Mucosa of stomach (tissue), 1 donor: Measurements from ENCODE around the gene SPATA6L.

ENCODE experiments used
- H3K27me3 ChIP-seq: one replicate; pipeline ENCODE4 v1.7.0; 2013; ENCODE audit warnings: mild to moderate bottlenecking, low read length; ENCODE audit not compliant: control insufficient read depth, insufficient read depth
- H3K36me3 ChIP-seq: one replicate; pipeline ENCODE4 v1.7.0; 2013; ENCODE audit warnings: low read length; ENCODE audit not compliant: control insufficient read depth, insufficient read depth
- H3K4me1 ChIP-seq: one replicate; pipeline ENCODE4 v1.7.0; 2013; ENCODE audit warnings: mild to moderate bottlenecking, low read length; ENCODE audit not compliant: control insufficient read depth, insufficient read depth
- H3K4me3 ChIP-seq: one replicate; pipeline ENCODE4 v1.7.0; 2013; ENCODE audit warnings: low read length
- H3K9ac ChIP-seq: one replicate; pipeline ENCODE4 v1.7.0; 2013; ENCODE audit warnings: mild to moderate bottlenecking, low read length, moderate library complexity
- H3K9me3 ChIP-seq: one replicate; pipeline ENCODE4 v1.7.0; 2013; ENCODE audit warnings: mild to moderate bottlenecking, low read length, moderate library complexity; ENCODE audit not compliant: control insufficient read depth
- donor health status: Pancreatic carcinoma.

The SPATA6L gene

GRCh38 chr9:4690144-4690543 is 23.9 kb upstream of the SPATA6L start:
- H3K4me1 ChIP-seq, result no peaks in the 10 kb centered on the region
- H3K27me3 ChIP-seq, result no peaks in the 10 kb centered on the region
- no peaks in the 10 kb centered on the region for H3K9me3 ChIP-seq
- H3K9ac ChIP-seq, result no peak overlapping the region
- H3K4me3 ChIP-seq, result no peak overlapping the region
- H3K36me3 ChIP-seq, result no peaks in the 10 kb centered on the region

- Histone ChIP-seq H3K9me3 (no peaks in the 10 kb centered on the region), H3K27me3 (no peaks in the 10 kb centered on the region), H3K36me3 (no peaks in the 10 kb centered on the region), H3K4me1 (no peaks in the 10 kb centered on the region), H3K4me3 (no peak overlapping the region), H3K9ac (no peak overlapping the region)
These were observed 23.4 kb upstream of the SPATA6L start for GRCh38 chr9:4689687-4690104.

GRCh38 chr9:4689021-4689420 is 22.7 kb upstream of the SPATA6L start:
- Histone ChIP-seq H3K9me3 (no peaks in the 10 kb centered on the region), H3K4me3 (no peak overlapping the region), H3K27me3 (no peaks in the 10 kb centered on the region), H3K36me3 (no peaks in the 10 kb centered on the region), H3K9ac (no peak overlapping the region), H3K4me1 (no peaks in the 10 kb centered on the region)

GRCh38 chr9:4686584-4686983 is 20.3 kb upstream of the SPATA6L start:
- Histone ChIP-seq H3K4me3 (no peak overlapping the region), H3K4me1 (no peaks in the 10 kb centered on the region), H3K9ac (no peak overlapping the region), H3K36me3 (no peaks in the 10 kb centered on the region), H3K27me3 (no peaks in the 10 kb centered on the region), H3K9me3 (no peaks in the 10 kb centered on the region)

- Histone ChIP-seq H3K9ac (no peak overlapping the region), H3K4me3 (no peak overlapping the region), H3K4me1 (peaks cover 3% of the 10 kb centered on the region), H3K9me3 (no peaks in the 10 kb centered on the region), H3K27me3 (no peaks in the 10 kb centered on the region), H3K36me3 (no peaks in the 10 kb centered on the region)
These were observed 19.8 kb upstream of the SPATA6L start for GRCh38 chr9:4686112-4686511.

- H3K9ac ChIP-seq, result no peak overlapping the region
- no peak overlapping the region for H3K4me3 ChIP-seq
- H3K9me3 ChIP-seq, result no peaks in the 10 kb centered on the region
- H3K27me3 ChIP-seq, result no peaks in the 10 kb centered on the region
- no peaks in the 10 kb centered on the region for H3K36me3 ChIP-seq
- H3K4me1 ChIP-seq, result peaks cover 8% of the 10 kb centered on the region
These were observed 18.5 kb upstream of the SPATA6L start for GRCh38 chr9:4684820-4685219.

GRCh38 chr9:4680750-4681149 is 14.5 kb upstream of the SPATA6L start:
- H3K4me1 ChIP-seq, result peaks cover 14% of the 10 kb centered on the region
- H3K36me3 ChIP-seq, result no peaks in the 10 kb centered on the region
- H3K9me3 ChIP-seq, result no peaks in the 10 kb centered on the region
- H3K9ac ChIP-seq, result peak overlapping the region; percentile 80
- peak overlapping the region; percentile 59 for H3K4me3 ChIP-seq
- no peaks in the 10 kb centered on the region for H3K27me3 ChIP-seq

GRCh38 chr9:4680173-4680525 is 13.9 kb upstream of the SPATA6L start:
- H3K4me3 ChIP-seq, result peak overlapping the region; percentile 59
- peaks cover 14% of the 10 kb centered on the region for H3K4me1 ChIP-seq
- H3K36me3 ChIP-seq, result no peaks in the 10 kb centered on the region
- peak overlapping the region; percentile 80 for H3K9ac ChIP-seq
- no peaks in the 10 kb centered on the region for H3K27me3 ChIP-seq
- no peaks in the 10 kb centered on the region for H3K9me3 ChIP-seq

- H3K9ac ChIP-seq, result peak within 1 kb of the TSS; percentile 80
- H3K4me3 ChIP-seq, result peak within 1 kb of the TSS; percentile 59
- H3K9me3 ChIP-seq, result no peaks in the 10 kb centered on the region
- H3K27me3 ChIP-seq, result no peaks in the 10 kb centered on the region
- peaks cover 14% of the 10 kb centered on the region for H3K4me1 ChIP-seq
- H3K36me3 ChIP-seq, result no peaks in the 10 kb centered on the region
These were observed 13.2 kb upstream of the SPATA6L start, which contains the start of gene CDC37L1 for GRCh38 chr9:4679268-4680172. CDC37L1 (plus strand) TSS chr9:4679569; CDS start chr9:4679768, 199 bp downstream.

- peak overlapping the region; percentile 59 for H3K4me3 ChIP-seq
- H3K4me1 ChIP-seq, result peaks cover 14% of the 10 kb centered on the region
- H3K9me3 ChIP-seq, result no peaks in the 10 kb centered on the region
- H3K36me3 ChIP-seq, result no peaks in the 10 kb centered on the region
- no peaks in the 10 kb centered on the region for H3K27me3 ChIP-seq
- peak overlapping the region; percentile 80 for H3K9ac ChIP-seq
These were observed 12.5 kb upstream of the SPATA6L start for GRCh38 chr9:4678679-4679267.

- H3K27me3 ChIP-seq, result no peaks in the 10 kb centered on the region
- no peaks in the 10 kb centered on the region for H3K9me3 ChIP-seq
- H3K4me1 ChIP-seq, result peaks cover 14% of the 10 kb centered on the region
- H3K36me3 ChIP-seq, result no peaks in the 10 kb centered on the region
- H3K4me3 ChIP-seq, result no peak overlapping the region
- no peak overlapping the region for H3K9ac ChIP-seq
These were observed 11.1 kb upstream of the SPATA6L start for GRCh38 chr9:4677392-4677791.

GRCh38 chr9:4674783-4675182 is 8.5 kb upstream of the SPATA6L start:
- no peak overlapping the region for H3K4me3 ChIP-seq
- H3K9me3 ChIP-seq, result no peaks in the 10 kb centered on the region
- H3K27me3 ChIP-seq, result no peaks in the 10 kb centered on the region
- H3K4me1 ChIP-seq, result peaks cover 6% of the 10 kb centered on the region
- no peak overlapping the region for H3K9ac ChIP-seq
- H3K36me3 ChIP-seq, result no peaks in the 10 kb centered on the region
